K562 (cell line): Measurements from ENCODE around the gene LRP1B. TPM values are rescaled to one million over a fixed set of nuclear protein-coding genes. Genes with fewer than 3 reads are reported as not detected.

Experiments
- ATAC-seq: fragments of 200-7000 bp; cut with Tn5 transposase; 3 replicates; pipeline ENCODE4 v1.9.1; 2020; ENCODE audit warnings: moderate library complexity
- BruUV-seq: library from RNA; stranded (reverse); fragments of 400-500 nt; replicated peaks from 2 replicates; lab custom pipeline; 2021; lab: Mats Ljungman, UMichigan
- CTCF ChIA-PET: fragments of 300-600 bp; formaldehyde crosslinking; extraction: SDS; loops from one replicate; lab custom pipeline; 2021; ENCODE audit warnings: low intra/inter-chr PET ratio; lab: Yijun Ruan, JAX
- POLR2A ChIA-PET: fragments of 300-600, 350-650 bp; sonication (Branson Sonifier 250); formaldehyde crosslinking; extraction: SDS; loops from one replicate; lab custom pipeline; 2021; ENCODE audit warnings: antibody characterized with exemption, inconsistent platforms; lab: Yijun Ruan, JAX
- DNase-seq, 4 experiments: peaks; one replicate each; pipeline versions ENCODE4 v3.0.0 to v3.0.0-alpha.2; 2011 to 2018; ENCODE audit warnings: low spot score in 3 of 4, mixed read lengths in 3 of 4; ENCODE audit errors: extremely low read depth in 1 of 4
- FAIRE-seq: peaks from 2 replicates; lab custom pipeline; 2011; peaks lifted over from hg19 to GRCh38; lab: Jason Lieb, UNC
- H2AFZ ChIP-seq: 2 replicates; pipeline ENCODE4 v1.6.0; 2011; ENCODE audit warnings: low read depth, low read length, control low read depth, inconsistent platforms
- H3K27ac ChIP-seq: fragments of 200-600 bp; 3 replicates; pipeline ENCODE4 v1.8.0; 2011; ENCODE audit warnings: low read depth, mild to moderate bottlenecking, control low read depth, inconsistent platforms, low read length, moderate library complexity, mixed read lengths; ENCODE audit errors: extremely low read depth
- H3K27me3 ChIP-seq, 2 experiments: fragments of 300-600 bp in 1 of 2; 2 replicates in 1 of 2; 3 replicates in 1 of 2; pipeline versions ENCODE4 v1.6.0 to v1.8.0; 2011; ENCODE audit warnings: inconsistent platforms in 2 of 2, low read length in 2 of 2, mild to moderate bottlenecking in 1 of 2, mixed read lengths in 1 of 2, moderate library complexity in 1 of 2; ENCODE audit not compliant: control insufficient read depth in 2 of 2, insufficient read depth in 2 of 2
- H3K36me3 ChIP-seq: fragments of 300-600 bp; 3 replicates; pipeline ENCODE4 v1.8.0; 2011; ENCODE audit warnings: mild to moderate bottlenecking, low read length, inconsistent platforms; ENCODE audit not compliant: control insufficient read depth, insufficient read depth
- H3K4me1 ChIP-seq, 2 experiments: fragments of 200-600 bp in 1 of 2; replicated peaks in 1 of 2; 2 replicates in 1 of 2; 3 replicates in 1 of 2; pipeline versions ENCODE4 v1.5.1 to v1.8.0; 2011; ENCODE audit warnings: inconsistent platforms in 2 of 2, low read length in 2 of 2, mild to moderate bottlenecking in 1 of 2, mixed read lengths in 1 of 2, moderate library complexity in 1 of 2; ENCODE audit not compliant: control insufficient read depth in 2 of 2, insufficient read depth in 2 of 2
- H3K4me2 ChIP-seq: 2 replicates; pipeline ENCODE4 v1.6.1; 2011; ENCODE audit warnings: low read length, control low read depth, inconsistent platforms, mixed read lengths; ENCODE audit not compliant: insufficient read depth
- H3K4me3 ChIP-seq: fragments of 200-600 bp; sonication (generic), shearing (Covaris generic); 2 replicates; pipeline ENCODE4 v1.5.1; 2016; ENCODE audit warnings: control low read depth, inconsistent platforms
- H3K79me2 ChIP-seq: fragments of 200-600 bp; 3 replicates; pipeline ENCODE4 v1.8.0; 2011; ENCODE audit warnings: low read length, inconsistent platforms; ENCODE audit not compliant: control insufficient read depth, insufficient read depth
- H3K9ac ChIP-seq, 2 experiments: 2 replicates each; pipeline versions ENCODE4 v1.6.0 to v1.6.1; 2011; ENCODE audit warnings: low read depth in 2 of 2, low read length in 2 of 2, control low read depth in 1 of 2, inconsistent platforms in 1 of 2, mild to moderate bottlenecking in 1 of 2, mixed read lengths in 1 of 2; ENCODE audit not compliant: insufficient read depth in 1 of 2
- H3K9me1 ChIP-seq: one replicate; pipeline ENCODE4 v1.6.0; 2011; ENCODE audit warnings: inconsistent platforms, mild to moderate bottlenecking, low read length, moderate library complexity; ENCODE audit not compliant: control insufficient read depth, insufficient read depth
- H3K9me3 ChIP-seq: replicated peaks from 2 replicates; pipeline ENCODE4 v1.5.1; 2011; ENCODE audit warnings: low read depth, low read length, inconsistent platforms; ENCODE audit not compliant: control insufficient read depth, insufficient read depth
- H4K20me1 ChIP-seq: replicated peaks from 2 replicates; pipeline ENCODE4 v1.6.1; 2011; ENCODE audit warnings: low read length, inconsistent platforms, mixed read lengths; ENCODE audit not compliant: control insufficient read depth, insufficient read depth
- ADNP ChIP-seq: fragments of 200-800 bp; sonication (Bioruptor generic); IDR thresholded peaks from 2 replicates; pipeline ENCODE4 v1.6.1; 2016; ENCODE audit warnings: missing genetic modification characterization, missing compliant biosample characterization
- ARID1B ChIP-seq: fragments of 450-650 bp; IDR thresholded peaks from 2 replicates; pipeline ENCODE4 v1.6.1; 2016; ENCODE audit warnings: antibody characterized with exemption, mild to moderate bottlenecking, inconsistent platforms
- ATF1 ChIP-seq, 2 experiments: fragments of 450-650 bp in 1 of 2; IDR thresholded peaks; 2 replicates each; pipeline ENCODE4 v1.6.1; 2016; ENCODE audit warnings: missing compliant biosample characterization in 1 of 2, missing genetic modification characterization in 1 of 2
- C11orf30 ChIP-seq: fragments of 450-650 bp; IDR thresholded peaks from 2 replicates; pipeline ENCODE4 v1.6.1; 2016; ENCODE audit warnings: low read depth, mild to moderate bottlenecking
- DDX20 ChIP-seq: fragments of 450-650 bp; IDR thresholded peaks from 2 replicates; pipeline ENCODE4 v1.6.1; 2016; ENCODE audit warnings: missing genetic modification characterization, low read depth, mild to moderate bottlenecking, missing compliant biosample characterization, moderate library complexity
- HNRNPK ChIP-seq: fragments of 200-400 bp; formaldehyde crosslinking; IDR thresholded peaks from one replicate; pipeline ENCODE4 v1.6.1; 2018; ENCODE audit warnings: mild to moderate bottlenecking, low read depth, low read length; ENCODE audit not compliant: poor library complexity, severe bottlenecking
- KLF10 ChIP-seq: fragments of 250-450 bp; sonication (Bioruptor Pico); IDR thresholded peaks from 2 replicates; pipeline ENCODE4 v1.6.1; 2021; ENCODE audit warnings: matching md5 sums
- MAFF ChIP-seq: IDR thresholded peaks from 2 replicates; pipeline ENCODE4 v1.6.1; 2012; ENCODE audit warnings: low read length, improper control_type of control experiment
- MAFG ChIP-seq: fragments of 450-650 bp; conservative IDR thresholded peaks from 2 replicates; pipeline ENCODE4 v1.6.1; 2016; ENCODE audit warnings: missing genetic modification characterization, missing compliant biosample characterization
- MAFK ChIP-seq: IDR thresholded peaks from 2 replicates; pipeline ENCODE4 v1.6.1; 2011; ENCODE audit warnings: low read length, improper control_type of control experiment
- POU5F1 ChIP-seq: fragments of 150-350 bp; IDR thresholded peaks from 2 replicates; pipeline ENCODE4 v1.6.1; 2014; ENCODE audit warnings: borderline replicate concordance, low read length, low read depth, mild to moderate bottlenecking; ENCODE audit not compliant: partially characterized antibody
- RBM34 ChIP-seq: fragments of 200-400 bp; formaldehyde crosslinking; IDR thresholded peaks from 2 replicates; pipeline ENCODE4 v1.6.1; 2018; ENCODE audit warnings: low read length, borderline replicate concordance; ENCODE audit not compliant: insufficient read depth
- RNF219 ChIP-seq: fragments of 250-450 bp; sonication (Bioruptor Pico); IDR thresholded peaks from 2 replicates; pipeline ENCODE4 v1.5.0; 2022; ENCODE audit warnings: mild to moderate bottlenecking
- SMAD1 ChIP-seq: fragments of 150-350 bp; IDR thresholded peaks from 2 replicates; pipeline ENCODE4 v1.6.1; 2014; ENCODE audit warnings: low read length, low read depth; ENCODE audit not compliant: partially characterized antibody
- SRSF3 ChIP-seq: fragments of 200-400 bp; formaldehyde crosslinking; IDR thresholded peaks from 2 replicates; pipeline ENCODE4 v1.6.1; 2016; ENCODE audit warnings: mild to moderate bottlenecking, low read length, moderate library complexity; ENCODE audit not compliant: insufficient read depth
- TAF9B ChIP-seq: fragments of 450-650 bp; IDR thresholded peaks from 2 replicates; pipeline ENCODE4 v1.6.1; 2018; ENCODE audit warnings: mild to moderate bottlenecking; ENCODE audit not compliant: partially characterized antibody
- TFAP4 ChIP-seq: sonication (generic); formaldehyde crosslinking; IDR thresholded peaks from 2 replicates; pipeline ENCODE4 v1.8.0; 2022; ENCODE audit warnings: missing genetic modification reagents, mild to moderate bottlenecking, moderate library complexity, borderline replicate concordance
- ZBTB49 ChIP-seq: sonication (generic); formaldehyde crosslinking; IDR thresholded peaks from 2 replicates; pipeline ENCODE4 v1.8.0; 2022; ENCODE audit warnings: missing genetic modification reagents, mild to moderate bottlenecking, borderline replicate concordance
- ZNF316 ChIP-seq: fragments of 450-650 bp; IDR thresholded peaks from 2 replicates; pipeline ENCODE4 v1.6.1; 2016
- WGBS: fragments of 100-300 bp; shearing (Covaris generic); methylation state at CpG from one replicate; pipeline ENCODE4 v1.1.6; 2016; ENCODE audit warnings: low coverage, mixed read lengths; ENCODE audit not compliant: insufficient coverage; ENCODE audit errors: missing lambda C conversion rate; 5-methylcytosine and 5-hydroxymethylcytosine counted together
- in situ Hi-C: fragments of 300-500 bp; cut with MboI; formaldehyde crosslinking; loops from 4 replicates; pipeline ENCODE4 v1.15.0; 2018; ENCODE audit warnings: inconsistent platforms, mixed read lengths
- intact Hi-C: fragments of 100-400 bp; cut with micrococcal nuclease; formaldehyde crosslinking; loops from 2 replicates; pipeline ENCODE4 v1.14.2; 2022
- polyA plus RNA-seq, 8 experiments: library from polyadenylated mRNA; depleted of rRNA in 4 of 8; stranded (reverse) in 5 of 8; unstranded in 3 of 8; fragments of >200 nt; fragmentation: Nextera tagmentation in 2 of 8; fragmentation: Illumina TruSeq in 1 of 8; extraction: Ambion mirVana in 2 of 8; extraction: Trizol in 1 of 8; gene quantifications; 2 replicates each; pipeline versions ENCODE4 v1.2.1 to v1.2.3, GENCODE V29; 2011 to 2014; ENCODE audit warnings: inconsistent platforms in 1 of 8, missing spikeins in 1 of 8
- total RNA-seq, 7 experiments: library from RNA; depleted of rRNA in 6 of 7; stranded (reverse); fragments of >200 nt in 6 of 7; fragmentation: Illumina TruSeq in 2 of 7; extraction: Trizol in 2 of 7; gene quantifications; 2 replicates each; pipeline versions ENCODE4 v1.2.1 to v1.2.3, GENCODE V29; 2011 to 2021; ENCODE audit warnings: low replicate concordance in 1 of 7

The LRP1B gene
- total and polyA plus RNA-seq, 9 of the 15 experiments (the other 6 are each of a cell fraction or from before 2014, with no cell fraction given): not detected

GRCh38 chr2:141586985-141587384, 543.8 kb downstream of the LRP1B start:
- no peak for ATAC-seq
- no peak for TF ChIP-seq SMAD1
- TF ChIP-seq ATF1 (CRISPR knock-in tag; IDR thresholded peaks at IDR 0.05): no peak
- no peak for TF ChIP-seq ATF1 (tag; IDR thresholded peaks at IDR 0.05)
- TF ChIP-seq ZBTB49: no peak
- TF ChIP-seq MAFG (tag): peak; percentile 62
- TF ChIP-seq C11orf30: peak; percentile 58
- no peak for TF ChIP-seq ADNP (tag)
- no peak for TF ChIP-seq ARID1B
- TF ChIP-seq ZNF316: peak; percentile 86
- TF ChIP-seq SRSF3: no peak
- no peak for TF ChIP-seq DDX20
- no peak for TF ChIP-seq POU5F1
- no peak for TF ChIP-seq RNF219 (CRISPR knock-in tag)
- TF ChIP-seq HNRNPK: no peak
- TF ChIP-seq TAF9B: no peak
- no peak for TF ChIP-seq KLF10
- TF ChIP-seq MAFK: peak; percentile 87
- TF ChIP-seq RBM34: no peak
- peak; percentile 83 for TF ChIP-seq MAFF
- TF ChIP-seq TFAP4 (CRISPR knock-in tag): no peak

More at GRCh38 chr2:141586985-141587384, 543.8 kb downstream of the LRP1B start:
- H3K27ac ChIP-seq: no peak overlapping the region
- no peaks in the 10 kb centered on the region for H3K4me1 ChIP-seq
- CTCF ChIA-PET: no interaction called here
- H3K4me3 ChIP-seq: no peak overlapping the region
- H3K36me3 ChIP-seq: no peaks in the 10 kb centered on the region
- DNase-seq: no peak
- intact Hi-C loops (no loop called here), in situ Hi-C loops (no loop called here)
- FAIRE-seq: no peak
- no TSS peak for BruUV-seq
- H3K9ac ChIP-seq: no peak overlapping the region
- H4K20me1 ChIP-seq: no peaks in the 10 kb centered on the region
- 0% methylated on average over 1 of the region's 1 CpG for WGBS
- H2AFZ ChIP-seq: no peak overlapping the region
- POLR2A ChIA-PET: no interaction called here
- H3K9me3 ChIP-seq: no peaks in the 10 kb centered on the region
- no peaks in the 10 kb centered on the region for H3K9me1 ChIP-seq
- H3K27me3 ChIP-seq: no peaks in the 10 kb centered on the region
- no peaks in the 10 kb centered on the region for H3K79me2 ChIP-seq
- H3K4me2 ChIP-seq: no peak overlapping the region
